Fibroblast of upper back skin (primary cell): Measurements from ENCODE around the gene HOXC13.

Experiments
- DNase-seq: peaks from one replicate; pipeline ENCODE4 v3.0.0-alpha.2; 2013

Gene HOXC13

DNA sequence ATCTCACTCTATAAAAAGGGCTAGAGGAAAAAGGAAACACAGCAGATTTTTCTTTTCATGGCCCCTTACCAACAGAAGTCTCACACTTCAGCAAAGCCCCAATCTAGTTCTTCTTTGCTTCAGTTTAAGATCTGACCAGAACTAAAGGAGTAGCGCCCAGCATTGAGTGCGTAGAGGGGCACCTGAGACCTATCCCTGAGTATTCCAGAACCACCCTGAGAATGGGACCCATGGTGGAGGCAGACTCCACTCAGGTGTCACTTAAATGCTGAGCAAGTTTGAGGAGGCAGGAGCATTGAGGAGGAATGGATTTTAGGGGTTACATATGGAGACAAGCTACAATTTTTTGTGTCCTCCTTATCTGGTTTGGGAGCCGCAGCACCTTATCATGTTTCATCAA is 32.5 kb downstream of the HOXC13 start:
- no peak for DNase-seq

DNA sequence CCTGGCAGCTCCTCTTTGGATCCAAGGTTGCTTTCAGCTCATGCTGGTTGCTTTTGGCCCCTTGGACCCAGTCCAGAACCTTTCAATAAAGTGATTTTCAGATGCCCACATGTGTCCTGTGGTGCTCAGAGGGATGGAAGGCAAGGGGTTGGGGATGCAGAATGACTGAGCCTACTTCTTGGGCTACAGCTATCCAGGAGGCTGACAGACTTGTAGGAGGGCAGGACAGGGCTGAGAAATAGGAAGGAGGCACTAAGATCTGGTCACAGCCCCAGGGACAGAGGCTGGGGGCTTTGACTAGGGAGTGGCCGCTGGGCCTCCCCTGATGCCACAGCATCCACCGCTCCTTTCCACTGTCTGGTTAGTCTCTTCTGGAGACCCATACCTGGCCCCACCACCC is 33.1 kb downstream of the HOXC13 start:
- DNase-seq: no peak

DNA sequence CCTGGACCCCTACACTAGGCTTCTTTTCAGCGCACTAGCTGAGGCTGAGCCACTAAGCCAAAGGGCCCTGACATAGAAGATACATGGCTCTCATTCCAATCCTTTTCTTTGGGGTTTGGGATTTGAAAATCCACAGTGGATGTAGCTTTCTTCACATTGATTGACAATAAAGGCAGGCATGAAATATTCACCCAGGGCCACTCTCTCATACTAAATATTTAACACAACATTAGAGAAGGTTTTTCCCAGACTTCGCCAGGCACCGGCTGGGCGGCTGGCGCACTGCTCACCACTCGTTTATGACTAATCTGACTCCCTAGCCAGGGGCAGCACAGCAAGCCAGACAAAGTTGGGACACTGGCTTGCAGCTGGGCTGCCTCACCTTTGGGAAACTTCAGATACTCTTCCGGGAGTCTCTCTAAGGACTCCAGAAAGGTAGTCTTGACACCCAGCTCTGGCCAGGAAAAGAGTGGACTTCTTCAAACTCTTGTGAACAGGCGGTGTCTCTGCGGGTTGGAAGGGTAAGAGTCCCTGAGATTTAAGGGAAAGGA is 33.6 kb downstream of the HOXC13 start:
- no peak for DNase-seq

GRCh38 chr12:53972722-53973235 is 34.1 kb downstream of the HOXC13 start, which contains the start of gene HOXC11:
TSS of gene HOXC11 (plus strand) at chr12:53973126. CDS start at chr12:53973242, 116 bp downstream.
- no peak for DNase-seq

- no peak for DNase-seq
These were observed 34.8 kb downstream of the HOXC13 start for GRCh38 chr12:53973236-53974042.

- DNase-seq: no peak
These were observed 35.7 kb downstream of the HOXC13 start, which contains the start of gene HOTAIR for GRCh38 chr12:53974084-53975063. TSS of gene HOTAIR (minus strand) at chr12:53974954.

DNA sequence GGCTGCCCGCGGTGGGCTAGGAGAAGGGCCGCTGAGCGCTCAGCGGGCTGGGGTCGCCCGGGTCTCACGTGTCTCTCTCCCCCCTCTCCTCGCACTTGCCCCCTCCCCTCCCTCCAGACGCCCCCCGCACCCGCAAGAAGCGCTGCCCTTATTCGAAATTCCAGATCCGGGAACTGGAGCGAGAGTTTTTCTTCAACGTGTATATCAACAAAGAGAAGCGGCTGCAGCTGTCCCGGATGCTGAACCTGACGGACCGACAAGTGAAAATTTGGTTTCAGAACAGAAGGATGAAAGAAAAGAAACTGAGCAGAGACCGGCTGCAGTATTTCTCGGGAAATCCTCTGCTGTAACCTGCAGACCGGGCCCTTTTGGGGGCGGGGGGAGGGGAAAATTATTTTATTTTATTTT is 36.4 kb downstream of the HOXC13 start:
- no peak for DNase-seq

DNA sequence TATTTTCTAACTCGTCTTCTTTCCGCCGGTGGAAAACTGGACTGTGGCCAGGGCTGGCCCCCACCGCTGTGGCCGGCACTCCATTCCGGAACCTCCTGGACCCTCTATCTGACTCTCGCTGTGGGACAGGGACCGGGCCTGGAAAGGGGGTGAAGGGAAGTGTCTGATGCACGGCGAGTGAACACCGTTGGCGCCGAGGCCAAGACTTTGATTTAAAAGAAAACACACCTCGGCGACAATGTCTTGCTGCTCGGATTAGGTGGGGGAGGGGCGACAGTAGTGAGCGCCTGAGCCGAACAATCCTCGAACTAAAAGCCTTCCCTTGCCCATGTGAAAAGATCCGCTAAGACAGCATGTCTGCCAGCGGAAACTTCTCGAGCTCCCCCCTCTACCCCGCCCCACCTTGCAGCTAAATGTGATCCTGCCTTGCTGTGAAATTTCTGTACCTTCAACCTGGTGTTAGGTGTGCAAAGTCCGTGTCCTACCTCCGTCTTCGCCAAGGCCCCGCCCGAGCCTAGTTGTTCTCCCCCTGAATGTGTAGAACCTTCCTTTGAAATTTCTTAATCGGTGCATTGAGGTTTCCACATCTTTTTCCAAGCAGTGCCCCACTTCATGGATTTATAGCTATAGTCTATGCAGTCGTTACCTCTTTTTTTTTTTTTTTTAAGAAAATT is 37.0 kb downstream of the HOXC13 start:
- no peak for DNase-seq

DNA sequence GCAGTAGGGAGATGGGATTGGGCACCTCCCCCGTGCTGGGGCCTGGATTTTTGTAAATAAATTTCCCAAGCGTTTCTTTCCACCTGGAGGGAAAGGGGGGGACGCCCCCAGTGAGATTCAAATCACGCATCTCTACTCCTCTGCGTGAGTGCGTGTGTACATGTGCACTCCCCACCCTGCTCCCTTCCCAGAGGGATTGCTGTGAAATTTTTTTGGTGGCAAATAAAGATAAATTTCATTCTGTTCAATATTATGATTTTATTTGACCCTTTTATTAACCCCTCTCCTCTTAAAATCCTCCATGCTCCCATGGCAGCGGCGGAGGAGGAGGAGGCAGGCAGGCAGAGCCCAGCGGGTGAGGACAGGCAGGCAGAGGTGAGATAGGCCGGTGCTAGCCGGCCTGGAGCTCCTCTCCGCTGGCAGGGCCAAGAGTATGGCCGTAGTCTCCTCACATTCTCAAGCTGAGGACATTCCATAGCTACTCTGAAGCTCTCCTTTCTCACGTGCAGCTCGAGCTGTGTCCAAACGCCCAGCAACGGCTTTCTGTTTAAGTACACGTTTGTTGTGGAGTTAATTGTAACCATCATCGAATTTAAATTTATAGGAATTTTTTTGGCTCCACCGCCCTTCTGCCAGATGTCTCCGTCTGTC is 37.7 kb downstream of the HOXC13 start:
- DNase-seq: no peak

- no peak for DNase-seq
These were observed 38.4 kb downstream of the HOXC13 start for GRCh38 chr12:53976823-53977595.

DNA sequence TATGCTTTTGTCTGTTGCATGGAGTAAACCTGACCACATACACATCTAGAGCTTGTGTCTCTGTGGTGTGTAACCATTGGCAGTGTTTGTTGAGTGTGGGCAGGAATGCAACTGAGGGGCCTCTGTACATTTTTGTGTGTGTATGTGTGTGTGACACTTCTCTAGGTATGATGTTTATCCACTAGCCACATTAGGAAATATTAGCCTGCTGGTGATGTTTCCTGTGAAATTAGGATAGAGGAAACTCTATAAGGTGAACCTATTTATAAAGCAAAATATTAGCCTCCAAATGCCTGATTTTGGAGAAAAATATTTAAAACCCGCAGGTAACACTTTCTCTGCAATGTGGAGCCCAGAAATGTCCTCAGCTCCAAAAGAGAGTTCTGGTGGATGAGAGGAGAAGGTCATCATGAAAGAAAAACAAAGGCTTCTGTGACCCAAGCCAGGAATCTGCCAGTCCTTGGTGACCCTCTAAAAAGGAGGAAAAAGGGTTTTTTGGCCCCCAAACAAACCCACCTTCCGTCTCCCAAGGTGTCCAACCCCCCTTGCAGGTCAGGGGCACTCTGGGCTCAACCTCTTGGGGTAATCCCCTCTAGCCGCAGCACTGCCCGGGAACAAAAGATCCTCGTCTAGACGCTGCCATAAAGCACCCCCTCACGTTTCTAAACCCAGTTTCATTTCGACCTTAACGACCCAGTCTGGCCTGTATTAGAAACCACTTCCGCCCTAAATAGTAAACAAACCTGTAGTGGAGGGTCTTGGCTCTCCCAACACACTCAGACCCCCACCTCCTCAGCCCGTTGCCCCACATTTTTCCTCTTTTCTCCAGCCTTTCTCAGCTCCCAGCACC is 39.2 kb downstream of the HOXC13 start:
- DNase-seq: no peak

GRCh38 chr12:53978477-53979356 is 40.1 kb downstream of the HOXC13 start:
- DNase-seq: no peak

DNA sequence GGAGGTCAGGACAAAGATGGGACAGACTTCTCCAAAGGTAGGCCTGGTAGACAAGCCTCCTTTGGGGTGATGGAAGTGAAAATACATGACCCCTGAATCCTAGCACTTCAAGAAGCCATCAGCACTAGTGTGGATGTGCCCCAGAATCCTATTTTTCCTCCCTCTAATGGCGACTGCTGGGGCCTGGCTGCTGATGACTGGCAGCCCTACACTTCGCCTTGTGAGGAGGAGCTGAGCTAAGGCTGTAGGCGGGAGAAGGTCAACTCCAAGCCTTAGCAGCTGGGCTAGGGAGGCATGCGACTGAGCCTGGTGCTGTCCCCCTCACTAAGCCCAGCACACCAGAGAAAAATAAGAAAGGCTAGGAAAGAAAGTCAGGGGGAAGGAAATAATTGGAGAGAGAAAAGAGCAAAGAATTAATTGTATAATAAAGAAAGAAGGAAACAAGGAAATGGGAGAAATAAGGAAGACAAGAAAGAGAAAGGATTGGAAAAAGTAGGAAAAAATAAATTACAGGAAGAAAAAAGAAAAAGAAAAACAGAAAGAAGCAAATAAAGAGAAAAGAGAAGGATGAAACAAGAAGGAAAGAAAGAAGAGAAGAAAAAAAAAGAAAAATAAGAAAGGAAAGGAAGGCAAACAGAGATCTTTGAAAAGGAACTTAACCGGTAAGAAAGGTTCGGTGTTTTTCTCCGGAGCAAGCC is 41.6 kb downstream of the HOXC13 start:
- DNase-seq: no peak

GRCh38 chr12:53980802-53981496 is 42.3 kb downstream of the HOXC13 start:
- no peak for DNase-seq

GRCh38 chr12:53981634-53982565 is 43.3 kb downstream of the HOXC13 start:
- no peak for DNase-seq
